KMS-11 (cell line): ENCODE measurements around the gene CCDC159.

Source experiments
- H2AFZ ChIP-seq: fragments of 200-600 bp; sonication (generic); 2 replicates; pipeline ENCODE4 v1.6.1; 2016; ENCODE audit warnings: antibody characterized with exemption, mixed run types, low read depth
- H3K27ac ChIP-seq: fragments of 200-600 bp; sonication (generic); 2 replicates; pipeline ENCODE4 v1.6.1; 2016; ENCODE audit warnings: mild to moderate bottlenecking, mixed run types
- H3K27me3 ChIP-seq: fragments of 200-600 bp; sonication (generic); 2 replicates; pipeline ENCODE4 v1.6.1; 2017; ENCODE audit warnings: mild to moderate bottlenecking, low read depth, mixed run types, moderate library complexity; ENCODE audit not compliant: insufficient read depth
- H3K36me3 ChIP-seq: fragments of 200-600 bp; sonication (generic); 2 replicates; pipeline ENCODE4 v1.6.1; 2017; ENCODE audit warnings: mild to moderate bottlenecking, mixed run types; ENCODE audit not compliant: insufficient read depth
- H3K4me1 ChIP-seq: fragments of 200-600 bp; sonication (generic); 2 replicates; pipeline ENCODE4 v1.6.1; 2016; ENCODE audit warnings: mild to moderate bottlenecking, low read depth, mixed run types; ENCODE audit not compliant: poor library complexity, severe bottlenecking
- H3K4me2 ChIP-seq: fragments of 200-600 bp; sonication (generic); 2 replicates; pipeline ENCODE4 v1.7.0; 2016; ENCODE audit warnings: mild to moderate bottlenecking, mixed run types
- H3K4me3 ChIP-seq: fragments of 200-600 bp; sonication (generic); IDR thresholded peaks from 2 replicates; pipeline ENCODE4 v1.6.1; 2017; ENCODE audit warnings: low read depth, low read length, mixed read lengths; ENCODE audit not compliant: insufficient read depth
- H3K79me2 ChIP-seq: fragments of 200-600 bp; sonication (generic); 2 replicates; pipeline ENCODE4 v1.6.1; 2016; ENCODE audit warnings: low read depth, mixed run types; ENCODE audit not compliant: insufficient read depth
- H3K9ac ChIP-seq: fragments of 200-600 bp; sonication (generic); 2 replicates; pipeline ENCODE4 v1.6.1; 2016; ENCODE audit warnings: mild to moderate bottlenecking, mixed run types
- H4K20me1 ChIP-seq: fragments of 200-600 bp; sonication (generic); 2 replicates; pipeline ENCODE4 v1.6.1; 2016; ENCODE audit warnings: mild to moderate bottlenecking, mixed run types; ENCODE audit not compliant: insufficient read depth
- TF ChIP-seq, protein P1 (sequence below): fragments of 200-600 bp; sonication (generic); conservative IDR thresholded peaks from 2 replicates; pipeline ENCODE4 v1.6.1; 2017; ENCODE audit warnings: low read depth, mild to moderate bottlenecking, antibody characterized with exemption, low read length, moderate library complexity, mixed read lengths

Gene CCDC159

GRCh38 chr19:11373166-11373884 lies 27.0 kb downstream of the CCDC159 start:
- H3K4me3 ChIP-seq, result no peak overlapping the region
- no peaks in the 10 kb centered on the region for H3K27me3 ChIP-seq
- TF ChIP-seq, protein P1, sequence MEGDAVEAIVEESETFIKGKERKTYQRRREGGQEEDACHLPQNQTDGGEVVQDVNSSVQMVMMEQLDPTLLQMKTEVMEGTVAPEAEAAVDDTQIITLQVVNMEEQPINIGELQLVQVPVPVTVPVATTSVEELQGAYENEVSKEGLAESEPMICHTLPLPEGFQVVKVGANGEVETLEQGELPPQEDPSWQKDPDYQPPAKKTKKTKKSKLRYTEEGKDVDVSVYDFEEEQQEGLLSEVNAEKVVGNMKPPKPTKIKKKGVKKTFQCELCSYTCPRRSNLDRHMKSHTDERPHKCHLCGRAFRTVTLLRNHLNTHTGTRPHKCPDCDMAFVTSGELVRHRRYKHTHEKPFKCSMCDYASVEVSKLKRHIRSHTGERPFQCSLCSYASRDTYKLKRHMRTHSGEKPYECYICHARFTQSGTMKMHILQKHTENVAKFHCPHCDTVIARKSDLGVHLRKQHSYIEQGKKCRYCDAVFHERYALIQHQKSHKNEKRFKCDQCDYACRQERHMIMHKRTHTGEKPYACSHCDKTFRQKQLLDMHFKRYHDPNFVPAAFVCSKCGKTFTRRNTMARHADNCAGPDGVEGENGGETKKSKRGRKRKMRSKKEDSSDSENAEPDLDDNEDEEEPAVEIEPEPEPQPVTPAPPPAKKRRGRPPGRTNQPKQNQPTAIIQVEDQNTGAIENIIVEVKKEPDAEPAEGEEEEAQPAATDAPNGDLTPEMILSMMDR, result no peak
- H3K4me2 ChIP-seq, result peak overlapping the region; percentile 79
- H4K20me1 ChIP-seq, result no peaks in the 10 kb centered on the region
- peaks cover 21% of the 10 kb centered on the region for H3K4me1 ChIP-seq
- H3K27ac ChIP-seq, result no peak overlapping the region
- H3K36me3 ChIP-seq, result no peaks in the 10 kb centered on the region
- H3K9ac ChIP-seq, result no peak overlapping the region
- H3K79me2 ChIP-seq, result no peaks in the 10 kb centered on the region
- H2AFZ ChIP-seq, result no peak overlapping the region

DNA sequence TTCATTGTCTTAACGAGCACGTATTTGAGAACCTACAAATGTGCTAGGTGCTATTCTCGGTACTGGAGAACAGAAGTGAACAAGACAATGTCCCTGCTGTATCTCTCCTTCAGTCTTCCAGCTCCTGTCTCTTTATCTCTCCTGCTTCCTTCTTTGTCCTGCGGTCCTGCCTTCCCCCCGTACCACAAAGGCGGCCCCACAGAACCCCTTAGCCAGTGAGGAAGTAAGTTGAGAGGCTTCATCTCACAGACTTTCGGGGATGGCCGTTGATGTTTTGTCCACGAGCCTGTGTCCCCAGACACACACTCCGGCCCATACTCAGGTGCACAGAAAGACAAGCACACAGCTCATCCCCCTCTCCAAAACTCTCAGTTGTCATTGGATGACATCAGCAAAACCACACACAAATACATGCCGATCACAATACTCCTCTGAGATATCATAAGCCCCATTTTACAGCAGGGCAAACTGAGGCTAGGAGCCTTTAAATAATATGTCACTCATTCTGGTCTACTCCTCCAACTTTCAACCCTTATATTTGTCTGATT lies 27.6 kb downstream of the CCDC159 start:
- Histone ChIP-seq H2AFZ (peak overlapping the region; percentile 58), H3K27ac (no peak overlapping the region), H3K79me2 (no peaks in the 10 kb centered on the region), H3K27me3 (no peaks in the 10 kb centered on the region), H3K36me3 (no peaks in the 10 kb centered on the region), H3K9ac (no peak overlapping the region; the same call in 1 of the 2 replicates), H3K4me1 (peaks cover 21% of the 10 kb centered on the region), H4K20me1 (no peaks in the 10 kb centered on the region), H3K4me2 (peak overlapping the region; percentile 79), H3K4me3 (no peak overlapping the region)
- TF ChIP-seq, protein P1, result no peak

- Histone ChIP-seq H3K4me2 (peak within 1 kb of the TSS; percentile 79), H3K4me3 (no peak within 1 kb of the TSS), H4K20me1 (no peaks in the 10 kb centered on the region), H2AFZ (peak within 1 kb of the TSS; percentile 58), H3K4me1 (peaks cover 21% of the 10 kb centered on the region), H3K27me3 (no peaks in the 10 kb centered on the region), H3K36me3 (no peaks in the 10 kb centered on the region), H3K79me2 (no peaks in the 10 kb centered on the region), H3K9ac (peak within 1 kb of the TSS; percentile 76), H3K27ac (peak within 1 kb of the TSS; percentile 70)
- TF ChIP-seq, protein P1, result no peak
Measured at GRCh38 chr19:11374433-11375142, 28.3 kb downstream of the CCDC159 start, which contains the start of gene SWSAP1. Gene SWSAP1, plus strand, starts transcription at chr19:11374666. Its CDS starts 15 bp downstream, at chr19:11374681.

GRCh38 chr19:11375143-11375948 lies 29.0 kb downstream of the CCDC159 start:
- TF ChIP-seq, protein P1, result no peak
- no peaks in the 10 kb centered on the region for H3K27me3 ChIP-seq
- H3K9ac ChIP-seq, result no peak overlapping the region
- H4K20me1 ChIP-seq, result no peaks in the 10 kb centered on the region
- no peaks in the 10 kb centered on the region for H3K79me2 ChIP-seq
- no peak overlapping the region for H3K4me3 ChIP-seq
- peak overlapping the region; percentile 31 for H3K4me2 ChIP-seq
- H3K27ac ChIP-seq, result peak overlapping the region; percentile 9; the same call in 1 of the 2 replicates
- peak overlapping the region; percentile 32; the same call in 1 of the 2 replicates for H2AFZ ChIP-seq
- H3K4me1 ChIP-seq, result peaks cover 27% of the 10 kb centered on the region
- H3K36me3 ChIP-seq, result no peaks in the 10 kb centered on the region
